ENCODE data around the gene ZNF526.

Gene ZNF526

DNA sequence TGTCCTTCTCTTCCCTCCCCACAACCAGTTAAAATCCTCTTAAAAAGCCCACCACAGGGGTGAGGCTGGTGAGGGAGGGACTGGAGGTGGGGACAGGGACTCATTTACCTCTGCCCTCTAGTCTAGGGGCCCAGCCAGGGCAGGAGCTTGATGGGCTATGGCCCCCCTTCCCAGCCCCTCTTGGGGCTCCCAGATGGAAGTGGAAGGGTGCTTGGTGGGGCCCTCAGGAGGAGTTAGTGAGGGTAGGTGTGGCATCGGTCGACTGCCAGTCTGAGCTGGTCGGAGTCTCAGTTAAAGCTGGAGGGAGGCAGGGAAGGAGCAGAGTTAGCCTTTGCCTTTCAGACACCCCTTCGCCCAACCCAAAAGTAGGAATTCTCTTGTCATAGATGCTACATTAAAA is 10.5 kb downstream of the ZNF526 start:
- DNase-seq (ENCODE audit: low read depth): no peak
- TF ChIP-seq, protein P1, sequence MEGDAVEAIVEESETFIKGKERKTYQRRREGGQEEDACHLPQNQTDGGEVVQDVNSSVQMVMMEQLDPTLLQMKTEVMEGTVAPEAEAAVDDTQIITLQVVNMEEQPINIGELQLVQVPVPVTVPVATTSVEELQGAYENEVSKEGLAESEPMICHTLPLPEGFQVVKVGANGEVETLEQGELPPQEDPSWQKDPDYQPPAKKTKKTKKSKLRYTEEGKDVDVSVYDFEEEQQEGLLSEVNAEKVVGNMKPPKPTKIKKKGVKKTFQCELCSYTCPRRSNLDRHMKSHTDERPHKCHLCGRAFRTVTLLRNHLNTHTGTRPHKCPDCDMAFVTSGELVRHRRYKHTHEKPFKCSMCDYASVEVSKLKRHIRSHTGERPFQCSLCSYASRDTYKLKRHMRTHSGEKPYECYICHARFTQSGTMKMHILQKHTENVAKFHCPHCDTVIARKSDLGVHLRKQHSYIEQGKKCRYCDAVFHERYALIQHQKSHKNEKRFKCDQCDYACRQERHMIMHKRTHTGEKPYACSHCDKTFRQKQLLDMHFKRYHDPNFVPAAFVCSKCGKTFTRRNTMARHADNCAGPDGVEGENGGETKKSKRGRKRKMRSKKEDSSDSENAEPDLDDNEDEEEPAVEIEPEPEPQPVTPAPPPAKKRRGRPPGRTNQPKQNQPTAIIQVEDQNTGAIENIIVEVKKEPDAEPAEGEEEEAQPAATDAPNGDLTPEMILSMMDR (IDR thresholded peaks at IDR 0.05; ENCODE audit: control insufficient read depth, insufficient read depth, low read depth, low read length, missing control alignments): no peak

DNA sequence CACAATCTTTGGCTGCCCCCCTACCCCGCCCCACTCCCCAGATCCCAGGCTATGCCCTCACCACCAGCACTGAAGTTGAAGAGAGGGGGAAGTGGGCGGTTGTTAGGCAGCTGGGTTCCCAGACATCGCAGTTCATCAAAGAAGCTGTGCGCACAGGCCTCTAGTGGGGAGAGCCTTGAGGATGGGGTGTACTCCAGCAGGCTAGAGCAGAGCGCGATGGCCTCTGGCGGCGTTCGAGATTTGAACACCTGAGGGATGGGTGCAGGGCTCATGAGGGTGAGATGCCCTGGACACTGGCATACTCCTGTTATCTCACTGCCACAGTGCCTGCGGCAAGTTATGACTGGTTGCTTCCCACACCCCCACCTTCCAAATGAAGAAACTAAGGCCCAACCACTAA is 12.3 kb downstream of the ZNF526 start:
- no peak for DNase-seq (ENCODE audit: low read depth)
- TF ChIP-seq, protein P1 (IDR thresholded peaks at IDR 0.05; ENCODE audit: control insufficient read depth, insufficient read depth, low read depth, low read length, missing control alignments): no peak
- H3K4me3 ChIP-seq (ENCODE audit: control insufficient read depth, low read depth, low read length): no peak overlapping the region

More for the DNA sequence above, 10.5 kb downstream of the ZNF526 start:
- no peak overlapping the region for H3K4me3 ChIP-seq (ENCODE audit: control insufficient read depth, low read depth, low read length)

DNA sequence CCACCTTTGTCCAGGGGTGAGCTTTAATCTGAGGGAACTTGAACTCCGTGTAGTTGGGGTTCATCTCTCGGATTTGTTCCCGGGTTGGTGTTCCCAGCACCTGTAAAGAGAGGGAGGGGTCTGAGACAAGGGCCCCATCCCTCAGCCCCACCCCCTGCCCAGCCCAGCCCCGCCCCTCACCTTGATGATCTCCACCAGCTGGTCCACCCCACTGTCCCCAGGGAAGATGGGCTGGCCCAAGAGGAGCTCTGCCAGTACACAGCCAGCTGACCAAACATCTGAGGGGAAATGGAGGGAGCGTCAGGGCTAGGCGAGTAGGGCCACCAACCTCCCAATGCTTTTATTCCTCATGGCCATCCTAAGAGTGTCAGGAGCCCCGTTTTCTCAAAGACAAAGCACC is 13.0 kb downstream of the ZNF526 start:
- no peak for DNase-seq (ENCODE audit: low read depth)
- TF ChIP-seq, protein P1 (IDR thresholded peaks at IDR 0.05; ENCODE audit: control insufficient read depth, insufficient read depth, low read depth, low read length, missing control alignments): no peak
- no peak overlapping the region for H3K4me3 ChIP-seq (ENCODE audit: control insufficient read depth, low read depth, low read length)

DNA sequence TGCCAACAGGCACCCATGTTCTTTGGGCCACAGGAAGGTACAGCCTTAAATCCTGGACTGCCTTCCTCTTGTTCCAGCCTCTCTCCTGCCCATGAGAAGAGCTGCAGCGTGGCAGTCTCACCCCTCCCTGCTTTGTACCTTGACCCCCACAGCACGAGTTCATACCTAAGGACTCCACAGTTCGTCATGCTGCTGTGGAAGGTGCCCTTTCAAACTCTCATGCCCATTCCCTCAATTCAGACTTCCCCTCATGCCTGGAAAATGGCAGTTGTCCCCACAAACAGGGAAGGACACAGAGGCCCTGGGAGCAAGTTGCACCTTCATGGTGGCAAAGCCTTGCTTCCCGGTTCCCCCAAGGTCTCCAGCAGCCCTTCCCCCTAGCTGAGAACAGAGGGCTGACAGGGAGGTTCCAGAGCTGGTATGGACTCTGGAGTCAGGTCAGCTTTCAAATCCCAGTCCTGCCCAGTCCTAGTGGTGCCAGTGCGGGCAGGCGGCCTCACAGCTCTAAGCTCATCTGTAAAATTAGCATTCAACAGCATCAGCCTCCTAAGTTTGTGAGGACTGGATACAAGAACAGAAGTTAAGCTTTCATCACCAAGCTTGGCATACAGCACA is 13.7 kb downstream of the ZNF526 start:
- DNase-seq (ENCODE audit: low read depth): no peak
- TF ChIP-seq, protein P1 (IDR thresholded peaks at IDR 0.05; ENCODE audit: control insufficient read depth, insufficient read depth, low read depth, low read length, missing control alignments): no peak
- H3K4me3 ChIP-seq (ENCODE audit: control insufficient read depth, low read depth, low read length): no peak overlapping the region

DNA sequence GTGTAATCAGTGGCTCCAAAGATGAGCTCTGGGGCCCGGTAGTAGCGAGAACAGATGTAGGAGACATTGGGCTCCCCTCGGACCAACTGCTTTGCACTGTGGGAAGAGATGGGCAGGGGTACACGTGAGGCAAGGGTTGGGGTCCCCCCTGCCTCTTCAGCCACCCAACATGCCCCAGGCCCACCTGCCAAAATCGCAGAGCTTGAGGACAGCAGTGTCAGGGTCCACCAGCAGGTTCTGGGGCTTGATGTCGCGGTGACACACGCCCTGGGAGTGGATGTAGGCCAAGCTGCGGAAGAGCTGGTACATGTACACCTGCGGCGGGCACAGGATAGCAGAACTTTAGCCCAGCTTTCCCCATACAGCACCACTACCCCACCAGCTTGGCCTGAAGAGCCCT is 14.3 kb downstream of the ZNF526 start:
- H3K4me3 ChIP-seq (ENCODE audit: control insufficient read depth, low read depth, low read length): no peak overlapping the region
- TF ChIP-seq, protein P1 (IDR thresholded peaks at IDR 0.05; ENCODE audit: control insufficient read depth, insufficient read depth, low read depth, low read length, missing control alignments): no peak
- no peak for DNase-seq (ENCODE audit: low read depth)

DNA sequence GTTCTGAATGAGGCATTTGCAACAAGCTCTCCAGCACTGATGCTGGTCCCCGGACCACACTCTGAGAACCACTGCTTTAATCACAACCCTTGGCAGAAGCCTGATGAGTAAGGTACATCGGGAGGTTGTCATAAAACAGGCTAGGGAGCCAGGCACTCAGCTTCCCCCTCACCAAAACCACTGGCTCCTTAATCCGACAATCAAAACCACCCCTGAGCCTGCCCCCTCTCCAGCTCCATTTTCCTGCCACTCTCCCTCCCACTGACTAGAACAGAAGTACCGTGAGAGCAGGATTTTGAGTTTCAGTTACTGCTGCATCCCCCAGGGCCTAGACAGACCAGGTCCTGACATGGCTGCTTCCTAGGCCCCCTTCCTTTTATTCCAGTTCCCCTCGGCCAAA is 15.1 kb downstream of the ZNF526 start:
- no peak overlapping the region for H3K4me3 ChIP-seq (ENCODE audit: control insufficient read depth, low read depth, low read length)
- TF ChIP-seq, protein P1 (IDR thresholded peaks at IDR 0.05; ENCODE audit: control insufficient read depth, insufficient read depth, low read depth, low read length, missing control alignments): no peak
- DNase-seq (ENCODE audit: low read depth): no peak

Data from AG09309 (cell line).